Gastroesophageal sphincter (tissue), 4 donors: ENCODE results near the gene RAD51D. TPM values are rescaled to one million over a fixed set of nuclear protein-coding genes. Genes with fewer than 3 reads are reported as not detected.
"Not testable (repeated sequence)": the region's sequence is repeated elsewhere in the genome, so short reads cannot be mapped to it uniquely, and the experiment has no call there.

ENCODE experiments used
- ATAC-seq: fragments of 150-250 bp; one replicate; pipeline ENCODE4 v1.9.1; 2016; ENCODE audit warnings: mild to moderate bottlenecking, moderate library complexity
- H3K27ac ChIP-seq, 4 donors: fragments of 200-600 bp; sonication (generic) in 3 of 4; 1 replicate in 3 of 4; 2 replicates in 1 of 4; pipeline ENCODE4 v1.5.1; 2016 to 2019
- H3K27me3 ChIP-seq: fragments of 200-600 bp; sonication (generic); one replicate; pipeline ENCODE4 v1.5.1; 2019
- H3K36me3 ChIP-seq, 2 donors: fragments of 200-600 bp; sonication (generic); one replicate each; pipeline ENCODE4 v1.5.1; 2019; ENCODE audit warnings: control low read depth in 1 of 2
- H3K4me1 ChIP-seq, 3 donors: fragments of 200-600 bp; sonication (generic); 1 replicate in 2 of 3; 2 replicates in 1 of 3; pipeline ENCODE4 v1.5.1; 2016 to 2019; ENCODE audit warnings: control low read depth in 2 of 3
- H3K4me3 ChIP-seq, 2 donors: fragments of 200-600 bp; sonication (generic); one replicate each; pipeline ENCODE4 v1.5.1; 2019; ENCODE audit warnings: mild to moderate bottlenecking in 1 of 2, moderate library complexity in 1 of 2
- H3K9me3 ChIP-seq, 3 donors: fragments of 200-600 bp; sonication (generic); one replicate each; pipeline ENCODE4 v1.5.1; 2017 to 2019; ENCODE audit warnings: control low read depth in 2 of 3
- CTCF ChIP-seq, 4 experiments: fragments of 200-600 bp in 2 of 4; fragments of 450-650 bp in 2 of 4; sonication (generic) in 1 of 4; IDR thresholded peaks; one replicate each; pipeline ENCODE4 v1.5.1; 2017 to 2019; ENCODE audit warnings: antibody characterized with exemption in 4 of 4, mild to moderate bottlenecking in 2 of 4, moderate library complexity in 2 of 4
- EP300 ChIP-seq: sonication (generic); formaldehyde crosslinking; IDR thresholded peaks from one replicate; pipeline ENCODE4 v1.6.1; 2017; ENCODE audit warnings: antibody characterized with exemption, mild to moderate bottlenecking
- POLR2A ChIP-seq, 2 donors: fragments of 450-650 bp; IDR thresholded peaks; one replicate each; pipeline ENCODE4 v1.6.1; 2017; ENCODE audit warnings: antibody characterized with exemption in 2 of 2, mild to moderate bottlenecking in 2 of 2, moderate library complexity in 1 of 2
- POLR2AphosphoS5 ChIP-seq: sonication (generic); formaldehyde crosslinking; IDR thresholded peaks from one replicate; pipeline ENCODE4 v1.6.1; 2017; ENCODE audit warnings: antibody characterized with exemption
- WGBS, 2 donors: methylation state at CpG; one replicate each; pipeline ENCODE4 v1.1.5; 2018; ENCODE audit warnings: low coverage in 1 of 2; 5-methylcytosine and 5-hydroxymethylcytosine counted together
- total RNA-seq, 4 donors: library from RNA; depleted of rRNA; stranded (reverse); fragments of >200 nt; gene quantifications; one replicate each; pipeline ENCODE4 v1.1.0, GENCODE V29; 2016

RAD51D gene
- total RNA-seq, 4 donors from 2014 or later = 5.1 to 11.1 (median 9.1) TPM

- H3K36me3 ChIP-seq = no peaks in the 10 kb centered on the region
- H3K27me3 ChIP-seq = no peaks in the 10 kb centered on the region
- H3K4me3 ChIP-seq = no peak overlapping the region
- 74 to 100% methylated on average over 2 to 3 of the region's 7 CpGs for WGBS, 2 donors
- H3K27ac ChIP-seq = no peak overlapping the region
- H3K4me1 ChIP-seq = no peaks in the 10 kb centered on the region
- no peak for ATAC-seq
- no peak for TF ChIP-seq POLR2A (IDR thresholded peaks at IDR 0.05)
- TF ChIP-seq CTCF (IDR thresholded peaks at IDR 0.05) = no peak
- TF ChIP-seq EP300 = no peak
- TF ChIP-seq POLR2AphosphoS5 = no peak
- H3K9me3 ChIP-seq = no peaks in the 10 kb centered on the region
Measured at GRCh38 chr17:35155246-35155645, 35.6 kb upstream of the RAD51D start.

- Histone ChIP-seq H3K4me1 (no peaks in the 10 kb centered on the region), H3K27ac (no peak overlapping the region), H3K9me3 (no peaks in the 10 kb centered on the region), H3K27me3 (no peaks in the 10 kb centered on the region), H3K4me3 (no peak overlapping the region), H3K36me3 (no peaks in the 10 kb centered on the region)
- 90 to 93% methylated on average over 4 to 8 of the region's 13 CpGs for WGBS, 2 donors
- ATAC-seq = no peak
- TF ChIP-seq POLR2AphosphoS5 = no peak
- TF ChIP-seq CTCF (IDR thresholded peaks at IDR 0.05) = no peak
- TF ChIP-seq EP300 = no peak
- no peak for TF ChIP-seq POLR2A (IDR thresholded peaks at IDR 0.05)
Measured at GRCh38 chr17:35154196-35155165, 34.8 kb upstream of the RAD51D start.

- peaks cover 5% of the 10 kb centered on the region for H3K27me3 ChIP-seq
- WGBS, 2 donors = 39 to 53% methylated on average over 8 to 10 of the region's 13 CpGs
- H3K9me3 ChIP-seq = no peaks in the 10 kb centered on the region
- no peak for ATAC-seq
- no peak overlapping the region for H3K27ac ChIP-seq
- H3K4me3 ChIP-seq = no peak overlapping the region
- H3K36me3 ChIP-seq = no peaks in the 10 kb centered on the region
- no peaks in the 10 kb centered on the region for H3K4me1 ChIP-seq
- TF ChIP-seq CTCF (IDR thresholded peaks at IDR 0.05) (no peak), POLR2AphosphoS5 (no peak), EP300 (no peak), POLR2A (IDR thresholded peaks at IDR 0.05) (no peak)
Measured at GRCh38 chr17:35152421-35153140, 32.9 kb upstream of the RAD51D start.

- not testable (repeated sequence) for H3K36me3 ChIP-seq, H3K27ac ChIP-seq, H3K4me3 ChIP-seq, ATAC-seq, H3K4me1 ChIP-seq, H3K9me3 ChIP-seq
- H3K27me3 ChIP-seq = peaks cover 11% of the 10 kb centered on the region
- 84% methylated on average over 25 of the region's 29 CpGs; no CpG with 5 or more reads in 1 of the 2 donors for WGBS, 2 donors
Measured at GRCh38 chr17:35151080-35151479, 31.4 kb upstream of the RAD51D start.

GRCh38 chr17:35149941-35150340 lies 30.3 kb upstream of the RAD51D start:
- 80% methylated on average over 1 of the region's 11 CpGs; no CpG with 5 or more reads in 1 of the 2 donors for WGBS, 2 donors
- no peak for ATAC-seq
- Histone ChIP-seq H3K36me3 (no peaks in the 10 kb centered on the region), H3K4me3 (no peak overlapping the region), H3K27ac (no peak overlapping the region), H3K27me3 (peaks cover 11% of the 10 kb centered on the region), H3K9me3 (no peaks in the 10 kb centered on the region), H3K4me1 (no peaks in the 10 kb centered on the region)
- TF ChIP-seq CTCF (IDR thresholded peaks at IDR 0.05) (no peak), POLR2AphosphoS5 (no peak), POLR2A (IDR thresholded peaks at IDR 0.05) (no peak), EP300 (no peak)
